Neuron (in vitro differentiated cells): ENCODE results near the gene RAB10.
"Not testable (repeated sequence)": the region's sequence is repeated elsewhere in the genome, so short reads cannot be mapped to it uniquely, and the experiment has no call there.

Experiments
- H2AFZ ChIP-seq: one replicate; pipeline ENCODE4 v1.6.1; 2013; ENCODE audit warnings: low read depth, mild to moderate bottlenecking, inconsistent platforms, low read length, moderate library complexity
- H3K27me3 ChIP-seq: one replicate; pipeline ENCODE4 v1.6.1; 2013; ENCODE audit warnings: low read length; ENCODE audit not compliant: insufficient read depth
- H3K36me3 ChIP-seq: one replicate; pipeline ENCODE4 v1.6.1; 2013; ENCODE audit warnings: low read length; ENCODE audit not compliant: insufficient read depth
- H3K4me1 ChIP-seq: one replicate; pipeline ENCODE4 v1.6.1; 2013; ENCODE audit warnings: low read length; ENCODE audit not compliant: insufficient read depth
- H3K4me3 ChIP-seq: 2 replicates; pipeline ENCODE4 v1.5.1; 2013; ENCODE audit warnings: mild to moderate bottlenecking, low read length, moderate library complexity
- H3K9me3 ChIP-seq: one replicate; pipeline ENCODE4 v1.6.1; 2013; ENCODE audit warnings: low read length

RAB10 gene

DNA sequence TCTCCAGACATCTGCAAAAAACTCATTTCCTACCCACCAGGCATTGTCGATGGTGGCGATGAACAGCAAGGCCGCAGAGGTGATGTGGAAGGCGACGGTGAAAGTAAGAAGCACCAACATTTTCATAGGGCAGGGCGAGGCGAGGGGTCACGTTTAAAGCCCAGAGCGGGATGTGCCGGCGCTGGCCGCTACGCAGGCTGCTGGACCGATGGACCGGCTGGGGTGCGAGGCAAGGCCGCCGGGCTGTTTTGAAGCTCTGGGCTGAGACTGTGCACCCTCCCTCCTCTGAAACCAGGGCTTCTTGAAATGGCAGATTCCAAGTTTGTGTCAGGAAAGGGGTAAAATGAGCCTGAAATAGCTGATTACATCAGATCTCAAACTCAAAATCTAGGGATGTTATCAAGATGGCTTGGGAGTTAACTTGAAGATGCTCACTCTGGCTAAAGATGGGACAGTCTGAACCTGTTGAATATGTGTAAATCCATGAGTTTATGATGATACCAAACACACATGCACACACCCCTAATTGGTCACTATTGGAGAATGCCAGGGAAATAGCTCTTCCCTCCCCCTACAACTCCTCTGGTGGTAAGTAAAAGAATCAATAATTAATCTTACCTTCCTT, 107.4 kb downstream of the RAB10 start:
- H3K4me3 ChIP-seq, result no peak overlapping the region
- no peaks in the 10 kb centered on the region for H3K9me3 ChIP-seq
- no peak overlapping the region for H2AFZ ChIP-seq
- H3K27me3 ChIP-seq, result no peaks in the 10 kb centered on the region
- H3K36me3 ChIP-seq, result peaks cover 3% of the 10 kb centered on the region
- peaks cover 4% of the 10 kb centered on the region for H3K4me1 ChIP-seq

DNA sequence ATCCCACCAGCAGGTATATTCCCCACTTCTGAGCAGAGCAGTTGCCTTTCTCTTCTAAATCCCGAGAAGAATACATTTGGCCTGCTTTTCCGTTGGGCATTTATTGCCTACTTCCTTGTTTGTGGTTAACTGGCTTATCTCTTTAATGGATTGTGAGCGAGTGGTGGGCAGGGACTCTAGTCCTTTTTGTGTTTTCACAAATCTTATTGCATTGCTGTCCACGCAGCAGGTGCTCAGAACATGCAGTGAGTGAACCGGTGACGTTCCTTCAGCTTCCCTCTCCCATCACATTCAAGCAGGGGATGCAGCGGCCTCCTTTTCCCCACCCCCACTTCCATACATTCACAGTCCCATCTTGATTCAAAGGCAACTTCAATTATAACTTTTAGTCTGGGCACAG, 110.1 kb downstream of the RAB10 start:
- no peaks in the 10 kb centered on the region for H3K27me3 ChIP-seq
- H3K9me3 ChIP-seq, result no peaks in the 10 kb centered on the region
- no peak overlapping the region for H2AFZ ChIP-seq
- H3K4me1 ChIP-seq, result no peaks in the 10 kb centered on the region
- no peaks in the 10 kb centered on the region for H3K36me3 ChIP-seq
- H3K4me3 ChIP-seq, result no peak overlapping the region

- Histone ChIP-seq H3K4me1 (no peaks in the 10 kb centered on the region), H2AFZ (no peak overlapping the region), H3K27me3 (no peaks in the 10 kb centered on the region), H3K4me3 (no peak overlapping the region), H3K36me3 (no peaks in the 10 kb centered on the region), H3K9me3 (no peaks in the 10 kb centered on the region)
Observed at GRCh38 chr2:26144953-26145680, 111.2 kb downstream of the RAB10 start.

DNA sequence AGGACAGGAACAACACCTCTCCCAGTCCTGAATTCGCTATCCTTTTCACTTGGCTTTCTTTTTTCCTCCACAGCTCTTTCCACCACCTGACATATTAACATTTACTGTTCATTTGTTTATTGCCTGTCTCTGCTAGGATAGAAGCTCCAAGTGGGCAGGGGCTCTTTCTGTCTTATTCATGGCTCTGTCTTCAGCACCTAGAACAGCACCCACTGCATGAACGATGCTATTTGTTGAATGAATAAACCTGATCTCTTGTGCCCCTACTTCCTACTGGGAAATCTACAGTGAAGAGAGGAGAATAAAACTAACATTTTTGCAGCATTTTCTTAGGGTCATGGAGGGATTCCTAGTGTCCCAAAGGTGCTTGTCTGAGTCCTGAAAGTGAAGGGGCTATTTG, 114.6 kb downstream of the RAB10 start:
- no peaks in the 10 kb centered on the region for H3K27me3 ChIP-seq
- H3K4me1 ChIP-seq, result no peaks in the 10 kb centered on the region
- no peaks in the 10 kb centered on the region for H3K9me3 ChIP-seq
- H3K4me3 ChIP-seq, result no peak overlapping the region
- no peak overlapping the region for H2AFZ ChIP-seq
- no peaks in the 10 kb centered on the region for H3K36me3 ChIP-seq

- no peak overlapping the region for H2AFZ ChIP-seq
- H3K27me3 ChIP-seq, result no peaks in the 10 kb centered on the region
- no peaks in the 10 kb centered on the region for H3K9me3 ChIP-seq
- no peaks in the 10 kb centered on the region for H3K4me1 ChIP-seq
- H3K36me3 ChIP-seq, result no peaks in the 10 kb centered on the region
- no peak overlapping the region for H3K4me3 ChIP-seq
Observed at GRCh38 chr2:26150243-26150642, 116.4 kb downstream of the RAB10 start.

DNA sequence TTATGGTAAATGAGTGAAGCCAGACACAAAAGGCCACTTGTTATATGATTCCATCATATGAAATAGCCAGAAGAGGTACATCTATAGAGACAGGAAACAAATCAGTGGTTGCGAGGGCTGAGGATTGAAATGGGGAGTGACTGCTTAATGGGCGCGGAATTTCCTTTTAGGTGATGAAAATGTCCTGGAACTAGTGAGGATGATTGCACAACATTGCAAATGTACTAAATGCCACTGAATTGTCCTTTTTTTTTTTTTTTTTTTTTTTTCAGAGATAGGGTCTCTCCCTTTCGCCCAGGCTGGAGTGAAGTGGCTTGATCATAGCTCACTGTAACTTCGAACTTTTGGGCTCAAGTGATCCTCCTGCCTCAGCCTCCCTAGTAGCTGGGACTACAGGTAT, 123.7 kb downstream of the RAB10 start:
- Histone ChIP-seq H3K27me3 (no peaks in the 10 kb centered on the region), H3K36me3 (no peaks in the 10 kb centered on the region), H3K4me3 (no peak overlapping the region), H2AFZ (no peak overlapping the region), H3K9me3 (no peaks in the 10 kb centered on the region), H3K4me1 (no peaks in the 10 kb centered on the region)

DNA sequence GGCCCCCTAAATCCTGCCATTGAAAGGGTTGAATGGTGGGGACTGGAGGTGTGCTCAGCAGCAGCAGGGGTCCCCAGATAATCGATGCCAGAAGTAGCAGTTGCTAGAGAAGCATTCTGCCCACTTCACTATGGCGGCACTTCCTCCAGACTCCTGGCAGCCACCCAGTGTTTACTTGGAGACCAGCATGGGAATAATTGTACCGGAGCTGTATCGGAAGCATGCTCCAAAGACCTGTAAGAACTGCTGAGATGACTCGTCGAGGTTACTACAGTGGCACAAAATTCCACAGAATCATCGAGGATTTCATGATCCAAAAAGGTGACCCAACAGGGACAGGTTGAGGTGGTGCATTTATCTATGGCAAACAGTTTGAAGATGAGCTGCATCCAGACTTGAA, 128.0 kb downstream of the RAB10 start:
- H3K4me3 ChIP-seq, result no peak overlapping the region
- no peaks in the 10 kb centered on the region for H3K27me3 ChIP-seq
- H3K9me3 ChIP-seq, result no peaks in the 10 kb centered on the region
- no peaks in the 10 kb centered on the region for H3K36me3 ChIP-seq
- no peaks in the 10 kb centered on the region for H3K4me1 ChIP-seq
- no peak overlapping the region for H2AFZ ChIP-seq

- Histone ChIP-seq H3K4me3 (no peak overlapping the region), H3K36me3 (no peaks in the 10 kb centered on the region), H3K27me3 (no peaks in the 10 kb centered on the region), H3K9me3 (no peaks in the 10 kb centered on the region), H2AFZ (no peak overlapping the region), H3K4me1 (no peaks in the 10 kb centered on the region)
Observed at GRCh38 chr2:26162963-26163362, 129.1 kb downstream of the RAB10 start.

- Histone ChIP-seq H3K4me1 (no peaks in the 10 kb centered on the region), H2AFZ (no peak overlapping the region), H3K9me3 (no peaks in the 10 kb centered on the region), H3K36me3 (no peaks in the 10 kb centered on the region), H3K27me3 (no peaks in the 10 kb centered on the region), H3K4me3 (no peak overlapping the region)
Observed at GRCh38 chr2:26164231-26164630, 130.3 kb downstream of the RAB10 start.

DNA sequence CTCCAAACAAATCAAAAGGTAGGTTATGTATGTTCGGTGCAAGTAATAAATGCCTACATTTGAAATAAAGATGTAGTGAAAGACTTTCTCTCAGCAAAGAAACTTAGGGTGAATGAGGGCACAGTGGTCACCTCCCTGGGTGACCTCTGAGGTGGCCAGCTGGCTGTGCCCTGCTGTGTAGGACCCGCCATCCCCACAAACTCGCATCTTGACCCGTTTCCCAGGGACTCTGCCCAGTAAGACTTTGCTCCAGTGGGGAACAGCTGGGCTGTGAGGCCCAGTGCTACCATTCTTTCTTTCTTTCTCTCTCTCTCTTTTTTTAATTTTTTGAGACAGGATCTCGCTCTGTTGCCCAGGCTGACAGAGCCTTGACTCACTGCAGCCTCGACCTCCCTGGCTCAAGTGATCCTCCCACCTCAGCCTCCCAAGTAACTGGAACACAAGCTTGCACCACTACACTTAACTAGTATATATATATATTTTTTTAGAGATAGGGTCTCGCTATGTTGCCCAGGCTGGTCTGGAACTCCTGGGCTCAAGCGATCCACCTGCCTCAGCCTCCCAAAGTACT, 130.8 kb downstream of the RAB10 start:
- no peaks in the 10 kb centered on the region for H3K36me3 ChIP-seq
- no peaks in the 10 kb centered on the region for H3K27me3 ChIP-seq
- H3K4me3 ChIP-seq, result no peak overlapping the region
- no peaks in the 10 kb centered on the region for H3K4me1 ChIP-seq
- no peaks in the 10 kb centered on the region for H3K9me3 ChIP-seq
- H2AFZ ChIP-seq, result no peak overlapping the region

GRCh38 chr2:26165403-26165802, 131.5 kb downstream of the RAB10 start:
- H3K4me1 ChIP-seq, result no peaks in the 10 kb centered on the region
- no peaks in the 10 kb centered on the region for H3K9me3 ChIP-seq
- no peak overlapping the region for H2AFZ ChIP-seq
- H3K4me3 ChIP-seq, result no peak overlapping the region
- no peaks in the 10 kb centered on the region for H3K36me3 ChIP-seq
- no peaks in the 10 kb centered on the region for H3K27me3 ChIP-seq

GRCh38 chr2:26166541-26166940, 132.7 kb downstream of the RAB10 start:
- not testable (repeated sequence) for H3K36me3 ChIP-seq, H3K9me3 ChIP-seq, H2AFZ ChIP-seq, H3K27me3 ChIP-seq, H3K4me1 ChIP-seq, H3K4me3 ChIP-seq

DNA sequence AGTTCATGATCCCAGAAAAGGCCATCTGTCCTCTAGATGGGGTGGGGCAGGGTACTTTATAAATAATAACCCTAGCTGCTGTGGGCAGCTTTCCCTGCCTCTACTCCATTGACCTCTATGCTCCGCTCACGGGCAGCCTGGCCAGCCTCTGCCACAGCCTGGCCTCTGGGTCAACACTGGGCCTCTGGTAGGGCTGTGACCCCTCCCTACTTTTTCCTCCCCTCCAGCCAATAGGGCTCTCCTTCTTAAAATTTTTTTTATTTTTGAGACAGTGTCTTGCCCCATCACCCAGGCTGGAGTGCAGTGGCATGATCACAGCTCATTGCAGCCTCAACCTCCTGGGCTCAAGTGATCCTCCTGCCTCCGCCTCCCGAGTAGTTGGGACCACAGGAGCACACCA, 134.9 kb downstream of the RAB10 start:
- Histone ChIP-seq H2AFZ (no peak overlapping the region), H3K4me1 (no peaks in the 10 kb centered on the region), H3K4me3 (no peak overlapping the region), H3K36me3 (no peaks in the 10 kb centered on the region), H3K9me3 (no peaks in the 10 kb centered on the region), H3K27me3 (no peaks in the 10 kb centered on the region)
